T-cell (primary cell): ENCODE data around the gene DCTN1. TPM values are rescaled to one million over a fixed set of nuclear protein-coding genes. Genes with fewer than 3 reads are reported as not detected.

Experiments
- ATAC-seq, 4 experiments: fragments of 200-7000 bp in 3 of 4; fragments of 150-1000 bp in 1 of 4; cut with Tn5 transposase; replicated peaks in 1 of 4; 1 replicate in 3 of 4; 2 replicates in 1 of 4; pipeline ENCODE4 v1.10.0; 2021; ENCODE audit warnings: moderate library complexity in 3 of 4, mild to moderate bottlenecking in 2 of 4, moderate number of reproducible peaks in 1 of 4
- CTCF ChIA-PET, 2 donors: fragments of 300-600 bp; sonication (Branson Sonifier 250); formaldehyde crosslinking; loops; one replicate each; lab custom pipeline; 2022; ENCODE audit warnings: antibody characterized with exemption in 2 of 2; lab: Charles Lee
- POLR2A ChIA-PET, 2 donors: fragments of 300-600 bp; sonication (Branson Sonifier 250); formaldehyde crosslinking; loops; one replicate each; lab custom pipeline; 2022; ENCODE audit warnings: antibody characterized with exemption in 2 of 2; lab: Charles Lee
- DNase-seq, 35 experiments: peaks; one replicate each; pipeline versions ENCODE4 v3.0.0 to v3.0.0-alpha.2; 2013 to 2023
- H3K27ac ChIP-seq: one replicate; pipeline ENCODE4 v1.5.1; 2013; ENCODE audit warnings: low read length
- H3K27me3 ChIP-seq, 2 experiments: replicated peaks in 1 of 2; 1 replicate in 1 of 2; 2 replicates in 1 of 2; pipeline versions ENCODE4 v1.6.1 to v1.7.0; 2013; ENCODE audit warnings: low read length in 1 of 2, mixed read lengths in 1 of 2; ENCODE audit not compliant: control insufficient read depth in 2 of 2, insufficient read depth in 2 of 2; ENCODE audit errors: extremely low read depth in 1 of 2
- H3K36me3 ChIP-seq, 2 donors: 1 replicate in 1 of 2; 2 replicates in 1 of 2; pipeline versions ENCODE4 v1.6.1 to v1.7.0; 2013; ENCODE audit warnings: low read length in 1 of 2; ENCODE audit not compliant: control insufficient read depth in 2 of 2, insufficient read depth in 1 of 2; ENCODE audit errors: extremely low read depth in 1 of 2
- H3K4me1 ChIP-seq, 2 experiments: 1 replicate in 1 of 2; 2 replicates in 1 of 2; pipeline versions ENCODE4 v1.6.1 to v1.7.0; 2013; ENCODE audit warnings: low read length in 2 of 2, mixed read lengths in 1 of 2; ENCODE audit not compliant: insufficient read depth in 2 of 2, control insufficient read depth in 1 of 2; ENCODE audit errors: extremely low read depth in 1 of 2
- H3K4me3 ChIP-seq, 2 donors: 1 replicate in 1 of 2; 2 replicates in 1 of 2; pipeline versions ENCODE4 v1.5.1 to v1.7.0; 2013; ENCODE audit warnings: mild to moderate bottlenecking in 2 of 2, low read length in 1 of 2, moderate library complexity in 1 of 2; ENCODE audit not compliant: control insufficient read depth in 1 of 2; ENCODE audit errors: extremely low read depth in 1 of 2
- H3K9me3 ChIP-seq: 2 replicates; pipeline ENCODE4 v1.7.0; 2013
- H3K27ac Mint-ChIP-seq, 2 donors: one replicate each; pipeline ENCODE4 v1.8.0; 2020 to 2021; ENCODE audit warnings: mild to moderate bottlenecking in 2 of 2, mixed read lengths in 2 of 2
- H3K27me3 Mint-ChIP-seq, 2 donors: one replicate each; pipeline ENCODE4 v1.8.0; 2021 to 2022; ENCODE audit warnings: mixed read lengths in 2 of 2
- H3K36me3 Mint-ChIP-seq: one replicate; pipeline ENCODE4 v1.8.0; 2021; ENCODE audit warnings: mixed read lengths
- H3K4me1 Mint-ChIP-seq, 3 donors: one replicate each; pipeline ENCODE4 v1.8.0; 2020 to 2022; ENCODE audit warnings: mixed read lengths in 3 of 3, mild to moderate bottlenecking in 1 of 3
- H3K4me3 Mint-ChIP-seq, 3 donors: one replicate each; pipeline ENCODE4 v1.8.0; 2020 to 2022; ENCODE audit warnings: mild to moderate bottlenecking in 3 of 3, mixed read lengths in 3 of 3, moderate library complexity in 3 of 3
- H3K9me3 Mint-ChIP-seq, 3 donors: one replicate each; pipeline ENCODE4 v1.8.0; 2020 to 2022; ENCODE audit warnings: mixed read lengths in 3 of 3
- WGBS: methylation state at CpG from one replicate; pipeline ENCODE4 v1.1.5; 2013; ENCODE audit warnings: missing lambda C conversion rate; ENCODE audit not compliant: insufficient coverage; 5-methylcytosine and 5-hydroxymethylcytosine counted together
- total RNA-seq, 35 experiments: library from RNA in 6 of 35; stranded (reverse) in 6 of 35; fragments of 120-200 nt in 1 of 35; gene quantifications; one replicate each; pipeline versions ENCODE4 v1.2.1 to v1.2.4 and lab custom pipeline; 2013 to 2026

Gene DCTN1
- total RNA-seq, 5 donors from 2014 or later (not counting 1 experiment from before 2014, with no cell fraction given) = 81.9 to 124 (median 117) TPM

DNA sequence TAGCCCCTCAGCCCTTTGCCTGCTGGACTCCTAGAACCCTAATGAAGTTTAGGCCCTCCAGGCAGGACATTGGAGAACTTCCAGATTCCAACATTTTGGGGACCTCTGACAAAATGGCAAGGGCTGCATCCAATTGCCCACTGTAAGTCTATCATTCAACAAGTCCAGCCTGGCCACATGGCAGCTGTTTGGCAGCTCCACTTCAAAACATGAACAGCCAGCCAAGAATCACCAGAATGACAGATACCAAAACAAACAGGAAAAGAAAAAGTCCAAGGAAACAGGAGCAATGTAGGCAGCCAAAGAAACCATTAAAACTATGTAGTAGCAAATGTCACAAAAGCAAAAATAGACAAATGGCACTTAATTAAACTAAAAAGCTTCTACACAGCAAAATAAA, 62.4 kb downstream of the DCTN1 start:
- no peaks in the 10 kb centered on the region for H3K27me3 Mint-ChIP-seq

DNA sequence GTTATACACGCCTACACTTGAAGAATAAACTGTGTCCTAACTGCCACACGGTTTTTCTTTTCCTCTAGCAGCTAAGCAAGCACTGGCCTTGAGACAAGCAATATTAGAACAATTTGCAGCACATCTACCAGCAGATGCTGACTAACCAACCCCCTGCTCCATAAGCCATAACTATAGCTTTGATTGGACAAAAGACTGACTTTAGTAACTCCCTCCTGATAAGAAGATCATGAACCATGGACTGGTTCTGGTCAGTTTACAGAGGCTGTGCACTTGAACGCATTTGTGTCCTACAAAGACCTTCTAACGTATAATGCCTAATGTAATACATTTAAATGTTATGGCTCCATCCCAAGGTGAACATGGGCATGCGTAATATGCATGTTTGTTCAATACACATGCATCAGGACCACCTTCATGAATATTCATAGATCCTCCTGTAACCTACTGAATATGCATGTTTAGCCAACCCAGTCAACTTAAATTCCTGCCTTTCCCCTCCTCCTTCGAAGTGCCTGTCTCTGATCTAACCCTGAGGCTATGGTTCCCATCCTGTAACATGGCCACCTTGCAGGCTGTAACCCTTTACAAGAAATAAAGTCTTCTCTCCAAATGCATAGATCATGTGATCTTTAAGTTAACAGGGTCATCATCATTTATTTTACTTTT, 63.4 kb downstream of the DCTN1 start:
- no peaks in the 10 kb centered on the region for H3K4me1 Mint-ChIP-seq
- no peak overlapping the region for H3K27ac Mint-ChIP-seq
- Histone ChIP-seq H3K27me3 (peaks cover 0 to 2% of the 10 kb centered on the region in 2 experiments), H3K4me3 (no peak overlapping the region), H3K4me1 (no peaks in the 10 kb centered on the region), H3K36me3 (peaks cover 0 to 14% of the 10 kb centered on the region in 2 donors), H3K9me3 (no peaks in the 10 kb centered on the region), H3K27ac (no peak overlapping the region)
- DNase-seq = no peak
- CTCF ChIA-PET = interaction anchor here in 1 of 2 donors (0.7 kb wide), 1 partner anchor 67 kb away, joined by 3 read pairs; no protein-coding TSS in a partner anchor
- no peaks in the 10 kb centered on the region for H3K9me3 Mint-ChIP-seq
- no peaks in the 10 kb centered on the region for H3K27me3 Mint-ChIP-seq
- ATAC-seq = no peak
- H3K4me3 Mint-ChIP-seq = no peak overlapping the region
- POLR2A ChIA-PET = no interaction called here
- WGBS = 90% methylated on average over 5 of the region's 6 CpGs
- peaks cover 49% of the 10 kb centered on the region for H3K36me3 Mint-ChIP-seq

More for the DNA sequence above, 62.4 kb downstream of the DCTN1 start:
- Mint-ChIP-seq H3K4me3 (no peak overlapping the region), H3K27ac (no peak overlapping the region), H3K9me3 (no peaks in the 10 kb centered on the region), H3K36me3 (peaks cover 55% of the 10 kb centered on the region), H3K4me1 (no peaks in the 10 kb centered on the region)
- no peak for DNase-seq
- no peaks in the 10 kb centered on the region for H3K4me1 ChIP-seq
- ChIA-PET POLR2A (no interaction called here), CTCF (no interaction called here)
- no peak overlapping the region for H3K4me3 ChIP-seq
- no peaks in the 10 kb centered on the region for H3K9me3 ChIP-seq
- no peak overlapping the region for H3K27ac ChIP-seq
- H3K36me3 ChIP-seq = peaks cover 0 to 16% of the 10 kb centered on the region in 2 donors
- no peak for ATAC-seq
- peaks cover 0 to 2% of the 10 kb centered on the region in 2 experiments for H3K27me3 ChIP-seq

DNA sequence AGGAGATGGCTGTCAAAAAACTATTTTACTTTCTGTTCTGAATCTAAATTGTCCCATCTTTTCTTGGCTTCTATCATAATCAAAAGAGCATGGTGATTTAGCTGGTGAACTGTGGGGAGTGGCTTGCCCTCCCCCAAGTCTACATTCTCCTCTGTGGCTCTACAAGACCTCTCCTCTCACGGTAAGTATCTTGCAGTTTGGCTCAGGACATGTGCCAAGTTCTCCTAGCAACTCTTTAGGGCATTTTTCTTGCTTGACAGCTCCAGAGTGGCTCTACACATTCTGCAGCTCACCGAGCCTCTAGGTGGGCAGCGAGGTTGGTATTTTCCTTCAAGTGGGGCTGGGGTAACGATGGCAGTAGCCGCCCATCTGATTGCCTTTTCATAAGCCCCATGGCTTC, 66.0 kb downstream of the DCTN1 start:
- H3K4me1 Mint-ChIP-seq = no peaks in the 10 kb centered on the region
- peaks cover 44% of the 10 kb centered on the region for H3K36me3 Mint-ChIP-seq
- no peak overlapping the region for H3K4me3 ChIP-seq
- no peak for ATAC-seq
- ChIA-PET CTCF (no interaction called here), POLR2A (no interaction called here)
- DNase-seq = no peak
- H3K4me3 Mint-ChIP-seq = no peak overlapping the region
- H3K4me1 ChIP-seq = no peaks in the 10 kb centered on the region
- no peak overlapping the region for H3K27ac Mint-ChIP-seq
- H3K27me3 Mint-ChIP-seq = no peaks in the 10 kb centered on the region
- no peaks in the 10 kb centered on the region for H3K9me3 ChIP-seq
- no peak overlapping the region for H3K27ac ChIP-seq
- 93% methylated on average over 2 of the region's 5 CpGs for WGBS
- peaks cover 0 to 2% of the 10 kb centered on the region in 2 experiments for H3K27me3 ChIP-seq
- no peaks in the 10 kb centered on the region for H3K9me3 Mint-ChIP-seq
- peaks cover 0 to 13% of the 10 kb centered on the region in 2 donors for H3K36me3 ChIP-seq

DNA sequence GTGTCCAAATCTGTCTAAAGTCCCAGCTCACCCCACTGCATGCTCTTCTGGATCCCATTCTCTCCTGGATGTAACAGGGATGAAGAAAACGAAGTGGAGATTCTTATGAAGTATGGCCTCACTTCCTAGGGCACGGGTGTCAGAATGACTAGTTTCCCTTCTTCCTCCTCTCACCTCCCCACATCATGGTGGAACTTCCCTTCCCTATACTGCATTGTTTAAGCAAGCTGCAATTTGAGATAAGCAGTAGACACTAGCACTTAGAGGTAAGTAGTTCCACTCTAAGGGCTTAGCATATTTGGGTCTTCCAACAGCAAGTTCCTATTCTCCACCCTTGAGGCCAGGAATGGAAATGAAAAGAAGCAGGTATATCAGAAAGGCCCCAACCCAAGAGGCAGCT, 66.6 kb downstream of the DCTN1 start:
- Mint-ChIP-seq H3K27me3 (no peaks in the 10 kb centered on the region), H3K27ac (no peak overlapping the region), H3K36me3 (peaks cover 44% of the 10 kb centered on the region), H3K4me3 (no peak overlapping the region), H3K4me1 (no peaks in the 10 kb centered on the region), H3K9me3 (no peaks in the 10 kb centered on the region)
- H3K36me3 ChIP-seq = peaks cover 0 to 13% of the 10 kb centered on the region in 2 donors
- H3K27me3 ChIP-seq = peaks cover 0 to 2% of the 10 kb centered on the region in 2 experiments
- no peaks in the 10 kb centered on the region for H3K4me1 ChIP-seq
- H3K27ac ChIP-seq = no peak overlapping the region
- H3K9me3 ChIP-seq = no peaks in the 10 kb centered on the region
- POLR2A ChIA-PET = interaction anchor here in 1 of 2 donors (0.6 kb wide), 1 partner anchor 39 kb away, joined by 3 read pairs; no protein-coding TSS in a partner anchor
- no peak for ATAC-seq
- no CpG with 5 or more reads among the region's 2 CpGs for WGBS
- CTCF ChIA-PET = no interaction called here
- no peak overlapping the region for H3K4me3 ChIP-seq
- DNase-seq = no peak

DNA sequence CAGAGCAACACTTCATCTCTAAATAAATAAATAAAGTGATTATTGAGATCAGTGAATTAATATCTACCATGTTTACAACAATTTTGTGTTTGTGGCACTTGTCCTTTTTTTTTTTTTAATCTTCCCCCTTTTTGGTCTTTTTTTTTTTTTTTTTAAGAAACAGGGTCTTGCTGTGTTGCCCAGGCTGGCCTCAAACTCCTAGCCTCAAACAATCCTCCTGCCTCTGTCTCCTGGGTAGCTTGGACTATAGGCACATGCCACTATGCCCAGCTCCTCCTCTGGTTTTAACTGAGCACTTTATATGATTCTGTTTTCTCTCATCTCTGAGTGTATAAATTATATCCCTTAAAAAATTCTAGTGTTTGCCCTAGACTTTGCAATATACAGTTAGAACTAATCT, 67.2 kb downstream of the DCTN1 start:
- no peaks in the 10 kb centered on the region for H3K4me1 Mint-ChIP-seq
- H3K27ac ChIP-seq = no peak overlapping the region
- H3K36me3 Mint-ChIP-seq = peaks cover 44% of the 10 kb centered on the region
- no peak overlapping the region for H3K4me3 ChIP-seq
- ATAC-seq = no peak
- H3K27ac Mint-ChIP-seq = no peak overlapping the region
- CTCF ChIA-PET = no interaction called here
- no peaks in the 10 kb centered on the region for H3K9me3 ChIP-seq
- no peaks in the 10 kb centered on the region for H3K9me3 Mint-ChIP-seq
- H3K27me3 ChIP-seq = peaks cover 0 to 2% of the 10 kb centered on the region in 2 experiments
- H3K27me3 Mint-ChIP-seq = no peaks in the 10 kb centered on the region
- no peak for DNase-seq
- H3K36me3 ChIP-seq = peaks cover 0 to 13% of the 10 kb centered on the region in 2 donors
- no peak overlapping the region for H3K4me3 Mint-ChIP-seq
- POLR2A ChIA-PET = no interaction called here
- no peaks in the 10 kb centered on the region for H3K4me1 ChIP-seq

Other genes with a start within 250 kb of the DCTN1 start
- gene BOLA3, start 232.4 kb downstream of the DCTN1 start, total RNA-seq = 10 to 100 TPM; 13.7 to 16.0 (median 15.5) TPM
- 100 to 1,000 TPM; 131 to 156 (median 138) TPM for gene MOB1A, start 201.4 kb downstream of the DCTN1 start, total RNA-seq
- 10 to 100 TPM; 26.3 to 59.3 (median 47.9) TPM for gene MTHFD2, start 181.7 kb downstream of the DCTN1 start, total RNA-seq
- 10 to 100 TPM; 10.1 to 19.3 (median 14.6) TPM for gene SLC4A5, start 36.9 kb downstream of the DCTN1 start, total RNA-seq
- gene C2orf81, start 41.3 kb upstream of the DCTN1 start, total RNA-seq = 1 to 10 TPM; 5.0 to 9.5 (median 7.5) TPM
- gene WDR54, start 41.4 kb upstream of the DCTN1 start, total RNA-seq = 10 to 100 TPM; 31.4 to 46.8 (median 45.4) TPM
- 1 to 10 TPM in 1 of 5 donors, under 1 TPM in 3, not detected in 1; 0.93 to 1.7 (median 0.96) TPM for gene RTKN, start 61.6 kb upstream of the DCTN1 start, total RNA-seq
- gene INO80B, start 74.8 kb upstream of the DCTN1 start, total RNA-seq = 10 to 100 TPM; 44.5 to 70.8 (median 68.4) TPM
- 100 to 1,000 TPM in 2 of 5 donors, 10 to 100 TPM in 3; 80.2 to 104 (median 98.2) TPM for gene WBP1, start 78.1 kb upstream of the DCTN1 start, total RNA-seq
- 100 to 1,000 TPM in 1 of 5 donors, 10 to 100 TPM in 4; 72.0 to 114 (median 93.8) TPM for gene MOGS, start 85.1 kb upstream of the DCTN1 start, total RNA-seq
- gene MRPL53, start 92.4 kb upstream of the DCTN1 start, total RNA-seq = 10 to 100 TPM; 53.9 to 77.9 (median 59.4) TPM
- gene CCDC142, start 102.7 kb upstream of the DCTN1 start, total RNA-seq = 10 to 100 TPM; 16.1 to 59.3 (median 56.7) TPM
- 10 to 100 TPM; 33.1 to 45.8 (median 44.6) TPM for gene TTC31, start 102.8 kb upstream of the DCTN1 start, total RNA-seq
- under 1 TPM in 4 of 5 donors, not detected in 1; 0.32 to 0.73 (median 0.66) TPM for gene LBX2, start 119.3 kb upstream of the DCTN1 start, total RNA-seq
- gene PCGF1, start 127.4 kb upstream of the DCTN1 start, total RNA-seq = 10 to 100 TPM; 17.6 to 34.3 (median 28.0) TPM
- gene TLX2, start 134.1 kb upstream of the DCTN1 start, total RNA-seq = under 1 TPM in 2 of 5 donors, not detected in 3; 0.28 to 0.46 TPM
- gene DQX1, start 145.9 kb upstream of the DCTN1 start, total RNA-seq = under 1 TPM in 3 of 5 donors, not detected in 2; 0.33 to 0.76 (median 0.47) TPM
- gene AUP1, start 149.4 kb upstream of the DCTN1 start, total RNA-seq = 100 to 1,000 TPM; 144 to 167 (median 149) TPM
- gene HTRA2, start 149.6 kb upstream of the DCTN1 start, total RNA-seq = 10 to 100 TPM; 25.1 to 45.2 (median 38.3) TPM
- gene LOXL3, start 173.6 kb upstream of the DCTN1 start, total RNA-seq = under 1 TPM in 4 of 5 donors, not detected in 1; 0.10 to 0.47 (median 0.38) TPM
- 10 to 100 TPM in 3 of 5 donors, 1 to 10 TPM in 2; 9.6 to 36.5 (median 33.0) TPM for gene DOK1, start 174.4 kb upstream of the DCTN1 start, total RNA-seq